HepG2 (cell line): ENCODE data around the gene PSMB11. TPM values are rescaled to one million over a fixed set of nuclear protein-coding genes. Genes with fewer than 3 reads are reported as not detected.

Experiments
- ATF7-NPFF ChIP-seq: sonication (generic); formaldehyde crosslinking; IDR thresholded peaks from 2 replicates; pipeline ENCODE4 v1.8.1; 2023; ENCODE audit warnings: mild to moderate bottlenecking, low read depth, missing genetic modification reagents, moderate library complexity
- BORCS8-MEF2B ChIP-seq: sonication (generic); formaldehyde crosslinking; IDR thresholded peaks from 2 replicates; pipeline ENCODE4 v1.8.0; 2022; ENCODE audit warnings: mild to moderate bottlenecking, missing genetic modification reagents
- CREM ChIP-seq, 2 experiments: sonication (generic) in 1 of 2; formaldehyde crosslinking in 1 of 2; IDR thresholded peaks; 2 replicates each; pipeline versions ENCODE4 v1.4.0 to v1.6.1; 2016 to 2020; ENCODE audit warnings: antibody characterized with exemption in 1 of 2, mild to moderate bottlenecking in 1 of 2, missing genetic modification reagents in 1 of 2
- GATAD2A ChIP-seq: IDR thresholded peaks from 2 replicates; pipeline ENCODE4 v1.6.1; 2016
- GTF2F1 ChIP-seq: fragments of 150-350 bp; IDR thresholded peaks from 2 replicates; pipeline ENCODE4 v1.6.1; 2014; ENCODE audit warnings: low read length
- MAZ ChIP-seq, 2 experiments: sonication (generic) in 1 of 2; formaldehyde crosslinking in 1 of 2; IDR thresholded peaks; 2 replicates each; pipeline versions ENCODE4 v1.5.0 to v1.6.1; 2012 to 2020; ENCODE audit warnings: low read depth in 2 of 2, mild to moderate bottlenecking in 2 of 2, borderline replicate concordance in 1 of 2, improper control_type of control experiment in 1 of 2, low read length in 1 of 2, missing genetic modification reagents in 1 of 2, moderate library complexity in 1 of 2
- TCF7L2 ChIP-seq: IDR thresholded peaks from 2 replicates; pipeline ENCODE4 v1.6.1; 2011; ENCODE audit warnings: mild to moderate bottlenecking, low read depth, low read length, moderate library complexity
- TOE1 ChIP-seq: sonication (generic); formaldehyde crosslinking; IDR thresholded peaks from 2 replicates; pipeline ENCODE4 v1.4.0; 2020; ENCODE audit warnings: mild to moderate bottlenecking, missing genetic modification reagents
- ZEB1 ChIP-seq: IDR thresholded peaks from 2 replicates; pipeline ENCODE4 v1.6.1; 2012; ENCODE audit warnings: mild to moderate bottlenecking, low read depth, inconsistent platforms; ENCODE audit not compliant: insufficient replicate concordance
- ZNF232 ChIP-seq: sonication (generic); formaldehyde crosslinking; IDR thresholded peaks from 2 replicates; pipeline ENCODE4 v1.4.0; 2020; ENCODE audit warnings: missing genetic modification reagents, borderline replicate concordance
- ZNF546 ChIP-seq: sonication (generic); formaldehyde crosslinking; conservative IDR thresholded peaks from 2 replicates; pipeline ENCODE4 v1.8.1; 2023; ENCODE audit warnings: mild to moderate bottlenecking, missing genetic modification reagents
- ZNF709 ChIP-seq: sonication (generic); formaldehyde crosslinking; IDR thresholded peaks from 2 replicates; pipeline ENCODE4 v1.5.0; 2020; ENCODE audit warnings: mild to moderate bottlenecking, missing genetic modification reagents
- ZSCAN12 ChIP-seq: sonication (generic); formaldehyde crosslinking; IDR thresholded peaks from 2 replicates; pipeline ENCODE4 v1.9.0; 2021; ENCODE audit warnings: mild to moderate bottlenecking, missing genetic modification reagents
- ZSCAN21 ChIP-seq: sonication (generic); formaldehyde crosslinking; IDR thresholded peaks from 2 replicates; pipeline ENCODE4 v1.8.0; 2022; ENCODE audit warnings: mild to moderate bottlenecking, missing genetic modification reagents, moderate library complexity, borderline replicate concordance
- polyA plus RNA-seq, 8 experiments: library from polyadenylated mRNA; depleted of rRNA in 3 of 8; stranded (reverse) in 7 of 8; unstranded in 1 of 8; fragments of >200 nt; fragmentation: Illumina TruSeq in 4 of 8; extraction: Trizol in 4 of 8; gene quantifications; 2 replicates each; pipeline versions ENCODE4 v1.2.1 to v1.2.3, GENCODE V29; 2011 to 2016; ENCODE audit warnings: low read depth in 4 of 8, missing spikeins in 1 of 8, mixed read lengths in 1 of 8; ENCODE audit not compliant: insufficient read depth in 1 of 8
- total RNA-seq, 5 experiments: library from RNA; depleted of rRNA; stranded (reverse); fragments of >200 nt; fragmentation: Illumina TruSeq; extraction: Trizol; gene quantifications; 2 replicates each; pipeline ENCODE4 v1.2.3, GENCODE V29; 2016; ENCODE audit warnings: low read depth in 1 of 5
- TF ChIP-seq, protein P1 (sequence below): sonication (generic); formaldehyde crosslinking; IDR thresholded peaks from 2 replicates; pipeline ENCODE4 v1.5.1; 2020; ENCODE audit warnings: missing genetic modification reagents, mild to moderate bottlenecking, borderline replicate concordance
- TF ChIP-seq, protein P2 (sequence below): sonication (generic); formaldehyde crosslinking; conservative IDR thresholded peaks from 2 replicates; pipeline ENCODE4 v1.4.0; 2020; ENCODE audit warnings: missing genetic modification reagents
- TF ChIP-seq, protein P3 (sequence below): sonication (generic); formaldehyde crosslinking; IDR thresholded peaks from 2 replicates; pipeline ENCODE4 v1.4.0; 2020; ENCODE audit warnings: missing genetic modification reagents, borderline replicate concordance
- TF ChIP-seq, protein P4 (sequence below): sonication (generic); formaldehyde crosslinking; IDR thresholded peaks from 2 replicates; pipeline ENCODE4 v1.4.0; 2020; ENCODE audit warnings: missing genetic modification reagents

The PSMB11 gene
- total and polyA plus RNA-seq, 2 of the 13 experiments (the other 11 are each of a cell fraction or from before 2014, with no cell fraction given): not detected

DNA sequence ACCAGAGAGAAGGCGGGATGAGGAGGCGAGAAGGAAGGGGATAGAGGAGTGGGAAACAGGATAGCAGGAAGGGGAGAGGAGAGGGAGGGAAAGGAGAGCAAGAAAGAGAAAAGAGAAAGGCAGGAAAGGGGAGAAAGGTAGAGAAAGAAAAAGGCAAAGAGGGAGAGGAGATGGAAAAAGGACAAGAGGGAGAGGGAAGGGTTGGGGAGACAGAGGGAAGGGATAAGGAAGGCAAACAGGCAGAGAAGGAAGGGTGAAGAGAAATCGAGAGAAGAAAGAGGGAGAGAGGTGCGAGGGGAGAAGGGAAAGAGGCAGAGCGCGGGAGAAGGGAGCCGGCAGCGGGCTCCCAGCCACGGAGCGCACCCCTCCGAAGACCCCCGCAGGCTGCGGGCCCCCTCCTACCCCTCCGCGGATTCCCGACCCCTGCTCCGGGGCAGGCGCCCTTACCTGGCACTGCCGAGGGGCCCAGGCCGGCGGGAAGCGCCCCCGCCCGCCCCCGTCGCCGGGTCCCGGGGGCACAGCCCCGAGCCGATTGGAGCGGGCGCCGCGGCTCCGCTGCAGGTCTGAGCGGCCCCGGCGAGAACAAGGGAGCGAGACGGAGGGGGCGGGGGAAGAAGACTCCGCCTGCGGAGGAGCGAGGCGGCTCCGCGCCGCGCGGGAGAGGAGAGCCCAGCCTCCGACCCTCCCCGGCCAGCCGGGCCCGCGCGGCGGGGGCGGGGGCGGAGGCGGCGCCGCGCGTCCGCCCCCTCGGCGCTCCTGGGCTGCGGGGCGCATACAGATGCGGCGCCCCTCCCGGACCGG, 15.1 kb downstream of the PSMB11 start, which contains the start of gene CDH24 (continued):
- no peak for TF ChIP-seq ZEB1
- no peak for TF ChIP-seq BORCS8-MEF2B (CRISPR knock-in tag)
- TF ChIP-seq ZNF709 (CRISPR knock-in tag): no peak
- no peak for TF ChIP-seq TCF7L2
- peak; percentile 15 for TF ChIP-seq ZSCAN21 (CRISPR knock-in tag)
- TF ChIP-seq, protein P1, sequence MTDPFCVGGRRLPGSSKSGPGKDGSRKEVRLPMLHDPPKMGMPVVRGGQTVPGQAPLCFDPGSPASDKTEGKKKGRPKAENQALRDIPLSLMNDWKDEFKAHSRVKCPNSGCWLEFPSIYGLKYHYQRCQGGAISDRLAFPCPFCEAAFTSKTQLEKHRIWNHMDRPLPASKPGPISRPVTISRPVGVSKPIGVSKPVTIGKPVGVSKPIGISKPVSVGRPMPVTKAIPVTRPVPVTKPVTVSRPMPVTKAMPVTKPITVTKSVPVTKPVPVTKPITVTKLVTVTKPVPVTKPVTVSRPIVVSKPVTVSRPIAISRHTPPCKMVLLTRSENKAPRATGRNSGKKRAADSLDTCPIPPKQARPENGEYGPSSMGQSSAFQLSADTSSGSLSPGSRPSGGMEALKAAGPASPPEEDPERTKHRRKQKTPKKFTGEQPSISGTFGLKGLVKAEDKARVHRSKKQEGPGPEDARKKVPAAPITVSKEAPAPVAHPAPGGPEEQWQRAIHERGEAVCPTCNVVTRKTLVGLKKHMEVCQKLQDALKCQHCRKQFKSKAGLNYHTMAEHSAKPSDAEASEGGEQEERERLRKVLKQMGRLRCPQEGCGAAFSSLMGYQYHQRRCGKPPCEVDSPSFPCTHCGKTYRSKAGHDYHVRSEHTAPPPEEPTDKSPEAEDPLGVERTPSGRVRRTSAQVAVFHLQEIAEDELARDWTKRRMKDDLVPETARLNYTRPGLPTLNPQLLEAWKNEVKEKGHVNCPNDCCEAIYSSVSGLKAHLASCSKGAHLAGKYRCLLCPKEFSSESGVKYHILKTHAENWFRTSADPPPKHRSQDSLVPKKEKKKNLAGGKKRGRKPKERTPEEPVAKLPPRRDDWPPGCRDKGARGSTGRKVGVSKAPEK (CRISPR knock-in tag): peak; percentile 98; the same call in 1 of the 2 replicates
- no peak for TF ChIP-seq ZSCAN12 (CRISPR knock-in tag)
- TF ChIP-seq, protein P2, sequence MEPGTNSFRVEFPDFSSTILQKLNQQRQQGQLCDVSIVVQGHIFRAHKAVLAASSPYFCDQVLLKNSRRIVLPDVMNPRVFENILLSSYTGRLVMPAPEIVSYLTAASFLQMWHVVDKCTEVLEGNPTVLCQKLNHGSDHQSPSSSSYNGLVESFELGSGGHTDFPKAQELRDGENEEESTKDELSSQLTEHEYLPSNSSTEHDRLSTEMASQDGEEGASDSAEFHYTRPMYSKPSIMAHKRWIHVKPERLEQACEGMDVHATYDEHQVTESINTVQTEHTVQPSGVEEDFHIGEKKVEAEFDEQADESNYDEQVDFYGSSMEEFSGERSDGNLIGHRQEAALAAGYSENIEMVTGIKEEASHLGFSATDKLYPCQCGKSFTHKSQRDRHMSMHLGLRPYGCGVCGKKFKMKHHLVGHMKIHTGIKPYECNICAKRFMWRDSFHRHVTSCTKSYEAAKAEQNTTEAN: no peak
- no peak for TF ChIP-seq CREM (IDR thresholded peaks at IDR 0.05)
- no peak for TF ChIP-seq CREM (CRISPR knock-in tag; IDR thresholded peaks at IDR 0.05)
- no peak for TF ChIP-seq TOE1
- no peak for TF ChIP-seq ZNF232 (CRISPR knock-in tag)
- TF ChIP-seq GTF2F1: no peak
- TF ChIP-seq ATF7-NPFF (CRISPR knock-in tag): no peak
- TF ChIP-seq MAZ (IDR thresholded peaks at IDR 0.05; ENCODE audit: borderline replicate concordance, low read depth, low read length): no peak
- TF ChIP-seq MAZ (CRISPR knock-in tag; IDR thresholded peaks at IDR 0.05; ENCODE audit: low read depth): no peak
- TF ChIP-seq GATAD2A (CRISPR knock-in tag): no peak
- TF ChIP-seq, protein P3, sequence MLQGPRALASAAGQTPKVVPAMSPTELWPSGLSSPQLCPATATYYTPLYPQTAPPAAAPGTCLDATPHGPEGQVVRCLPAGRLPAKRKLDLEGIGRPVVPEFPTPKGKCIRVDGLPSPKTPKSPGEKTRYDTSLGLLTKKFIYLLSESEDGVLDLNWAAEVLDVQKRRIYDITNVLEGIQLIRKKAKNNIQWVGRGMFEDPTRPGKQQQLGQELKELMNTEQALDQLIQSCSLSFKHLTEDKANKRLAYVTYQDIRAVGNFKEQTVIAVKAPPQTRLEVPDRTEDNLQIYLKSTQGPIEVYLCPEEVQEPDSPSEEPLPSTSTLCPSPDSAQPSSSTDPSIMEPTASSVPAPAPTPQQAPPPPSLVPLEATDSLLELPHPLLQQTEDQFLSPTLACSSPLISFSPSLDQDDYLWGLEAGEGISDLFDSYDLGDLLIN (CRISPR knock-in tag): 0 out of 2 replicates have a peak, but pooled peaks have one; percentile 43
- TF ChIP-seq, protein P4, sequence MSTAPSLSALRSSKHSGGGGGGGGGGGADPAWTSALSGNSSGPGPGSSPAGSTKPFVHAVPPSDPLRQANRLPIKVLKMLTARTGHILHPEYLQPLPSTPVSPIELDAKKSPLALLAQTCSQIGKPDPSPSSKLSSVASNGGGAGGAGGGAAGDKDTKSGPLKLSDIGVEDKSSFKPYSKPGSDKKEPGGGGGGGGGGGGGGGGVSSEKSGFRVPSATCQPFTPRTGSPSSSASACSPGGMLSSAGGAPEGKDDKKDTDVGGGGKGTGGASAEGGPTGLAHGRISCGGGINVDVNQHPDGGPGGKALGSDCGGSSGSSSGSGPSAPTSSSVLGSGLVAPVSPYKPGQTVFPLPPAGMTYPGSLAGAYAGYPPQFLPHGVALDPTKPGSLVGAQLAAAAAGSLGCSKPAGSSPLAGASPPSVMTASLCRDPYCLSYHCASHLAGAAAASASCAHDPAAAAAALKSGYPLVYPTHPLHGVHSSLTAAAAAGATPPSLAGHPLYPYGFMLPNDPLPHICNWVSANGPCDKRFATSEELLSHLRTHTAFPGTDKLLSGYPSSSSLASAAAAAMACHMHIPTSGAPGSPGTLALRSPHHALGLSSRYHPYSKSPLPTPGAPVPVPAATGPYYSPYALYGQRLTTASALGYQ (CRISPR knock-in tag): no peak
- no peak for TF ChIP-seq ZNF546 (CRISPR knock-in tag)
